ENCODE measurements around the gene AP5S1. TPM values are rescaled to one million over a fixed set of nuclear protein-coding genes. Genes with fewer than 3 reads are reported as not detected.
"Not testable (repeated sequence)": the region's sequence is repeated elsewhere in the genome, so short reads cannot be mapped to it uniquely, and the experiment has no call there.

The AP5S1 gene
- total and polyA plus RNA-seq, 7 donors: 11.0 to 25.2 (median 12.2) TPM

GRCh38 chr20:3836132-3836531, 15.8 kb downstream of the AP5S1 start:
- Histone ChIP-seq H3K27me3 (ENCODE audit: insufficient read depth in 3 of 3, low read length in 2 of 3) (no peaks in the 10 kb centered on the region), H3K4me1 (no peaks in the 10 kb centered on the region), H3K36me3 (ENCODE audit: insufficient read depth in 1 of 2, low read depth in 1 of 2) (peaks cover 0 to 5% of the 10 kb centered on the region in 2 donors), H3K27ac (no peak overlapping the region), H3K4me3 (no peak overlapping the region), H3K9me3 (no peaks in the 10 kb centered on the region)
- intact Hi-C loops (cut with DNase I): no loop called here
- no peak for TF ChIP-seq CTCF (IDR thresholded peaks at IDR 0.05)
- 93 to 96% (median 94%) methylated on average over 4 of the region's 4 CpGs for WGBS, 3 donors
- ATAC-seq: no peak
- DNase-seq: no peak

GRCh38 chr20:3839328-3839727, 19.0 kb downstream of the AP5S1 start:
- Histone ChIP-seq H3K36me3 (ENCODE audit: insufficient read depth in 1 of 2, low read depth in 1 of 2) (no peaks in the 10 kb centered on the region), H3K4me3 (no peak overlapping the region), H3K9me3 (no peaks in the 10 kb centered on the region), H3K27ac (no peak overlapping the region), H3K27me3 (ENCODE audit: insufficient read depth in 3 of 3, low read length in 2 of 3) (no peaks in the 10 kb centered on the region), H3K4me1 (no peaks in the 10 kb centered on the region)
- no peak for DNase-seq
- no peak for ATAC-seq
- WGBS, 3 donors: 75 to 84% (median 84%) methylated on average over 3 of the region's 3 CpGs
- intact Hi-C loops (cut with DNase I): no loop called here
- no peak for TF ChIP-seq CTCF (IDR thresholded peaks at IDR 0.05)

- ATAC-seq; H3K4me3 ChIP-seq; H3K27ac ChIP-seq; DNase-seq; H3K9me3 ChIP-seq; H3K4me1 ChIP-seq; H3K36me3 ChIP-seq (ENCODE audit: insufficient read depth in 1 of 2, low read depth in 1 of 2); intact Hi-C loops (cut with DNase I); H3K27me3 ChIP-seq (ENCODE audit: insufficient read depth in 3 of 3, low read length in 2 of 3): not testable (repeated sequence)
- WGBS, 3 donors: 96% methylated on average over 7 of the region's 7 CpGs
These were observed 19.9 kb downstream of the AP5S1 start for GRCh38 chr20:3840201-3840600.

- H3K4me1 ChIP-seq: no peaks in the 10 kb centered on the region
- H3K27me3 ChIP-seq (ENCODE audit: insufficient read depth in 3 of 3, low read length in 2 of 3): no peaks in the 10 kb centered on the region
- 78 to 87% (median 80%) methylated on average over 7 of the region's 7 CpGs for WGBS, 3 donors
- intact Hi-C loops (cut with DNase I): no loop called here
- no peak for ATAC-seq
- no peak overlapping the region for H3K27ac ChIP-seq
- no peak for TF ChIP-seq CTCF (IDR thresholded peaks at IDR 0.05)
- no peak overlapping the region for H3K4me3 ChIP-seq
- no peaks in the 10 kb centered on the region for H3K9me3 ChIP-seq
- DNase-seq: no peak
- no peaks in the 10 kb centered on the region for H3K36me3 ChIP-seq (ENCODE audit: insufficient read depth in 1 of 2, low read depth in 1 of 2)
These were observed 22.1 kb downstream of the AP5S1 start for GRCh38 chr20:3842348-3842930.

GRCh38 chr20:3843490-3843889, 23.1 kb downstream of the AP5S1 start:
- no peaks in the 10 kb centered on the region for H3K4me1 ChIP-seq
- H3K4me3 ChIP-seq: no peak overlapping the region
- H3K9me3 ChIP-seq: no peaks in the 10 kb centered on the region
- ATAC-seq: no peak
- H3K27ac ChIP-seq: no peak overlapping the region
- H3K36me3 ChIP-seq (ENCODE audit: insufficient read depth in 1 of 2, low read depth in 1 of 2): no peaks in the 10 kb centered on the region
- intact Hi-C loops (cut with DNase I): no loop called here
- DNase-seq: no peak
- WGBS, 3 donors: 53 to 68% (median 58%) methylated on average over 5 of the region's 5 CpGs
- no peaks in the 10 kb centered on the region for H3K27me3 ChIP-seq (ENCODE audit: insufficient read depth in 3 of 3, low read length in 2 of 3)
- no peak for TF ChIP-seq CTCF (IDR thresholded peaks at IDR 0.05)

- H3K36me3 ChIP-seq (ENCODE audit: insufficient read depth in 1 of 2, low read depth in 1 of 2); H3K27ac ChIP-seq; intact Hi-C loops (cut with DNase I); H3K4me1 ChIP-seq; ATAC-seq; H3K4me3 ChIP-seq; H3K27me3 ChIP-seq (ENCODE audit: insufficient read depth in 3 of 3, low read length in 2 of 3); DNase-seq; H3K9me3 ChIP-seq: not testable (repeated sequence)
- 93 to 97% (median 97%) methylated on average over 9 of the region's 9 CpGs for WGBS, 3 donors
These were observed 23.8 kb downstream of the AP5S1 start for GRCh38 chr20:3843990-3844619.

All from psoas muscle (tissue), 8 donors.